Activated T-cell treated with anti-CD3 and anti-CD28 coated beads for 1 hour (primary cell): ENCODE results near the gene SOD3.

Source experiments
- DNase-seq: peaks from one replicate; pipeline ENCODE4 v3.0.0-alpha.2; 2020; ENCODE audit warnings: low read depth

Gene SOD3

GRCh38 chr4:24801136-24801855 lies 5.9 kb downstream of the SOD3 start:
- no peak for DNase-seq

GRCh38 chr4:24802648-24803047 lies 7.3 kb downstream of the SOD3 start:
- no peak for DNase-seq

- DNase-seq, result no peak
Observed at GRCh38 chr4:24805067-24805466, 9.7 kb downstream of the SOD3 start.

- no peak for DNase-seq
Observed at GRCh38 chr4:24805566-24805965, 10.2 kb downstream of the SOD3 start.

GRCh38 chr4:24806206-24806990 lies 11.0 kb downstream of the SOD3 start:
- no peak for DNase-seq

- DNase-seq, result no peak
Observed at GRCh38 chr4:24807611-24808010, 12.2 kb downstream of the SOD3 start.

DNA sequence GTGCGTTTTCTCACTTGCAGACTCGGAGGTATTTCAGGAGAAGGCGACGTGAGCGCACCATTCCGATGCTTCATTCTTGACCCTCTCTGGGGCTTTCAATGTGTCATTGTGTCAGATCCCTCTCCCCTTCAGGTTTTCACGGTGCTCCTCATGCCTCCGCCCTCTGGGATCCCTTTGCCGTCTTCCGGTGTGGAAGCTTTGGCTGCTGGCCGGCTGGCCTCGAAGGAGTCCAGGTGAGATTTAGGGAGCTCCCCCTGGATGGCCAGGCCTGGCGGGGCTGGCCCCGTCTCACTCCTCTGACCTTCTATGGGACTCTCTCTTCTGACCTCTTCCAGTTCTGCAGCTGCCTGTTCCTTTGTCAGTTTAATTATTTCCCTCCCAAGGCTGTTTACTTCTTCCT lies 12.9 kb downstream of the SOD3 start:
- DNase-seq, result no peak

GRCh38 chr4:24808955-24809354 lies 13.6 kb downstream of the SOD3 start:
- DNase-seq, result no peak

DNA sequence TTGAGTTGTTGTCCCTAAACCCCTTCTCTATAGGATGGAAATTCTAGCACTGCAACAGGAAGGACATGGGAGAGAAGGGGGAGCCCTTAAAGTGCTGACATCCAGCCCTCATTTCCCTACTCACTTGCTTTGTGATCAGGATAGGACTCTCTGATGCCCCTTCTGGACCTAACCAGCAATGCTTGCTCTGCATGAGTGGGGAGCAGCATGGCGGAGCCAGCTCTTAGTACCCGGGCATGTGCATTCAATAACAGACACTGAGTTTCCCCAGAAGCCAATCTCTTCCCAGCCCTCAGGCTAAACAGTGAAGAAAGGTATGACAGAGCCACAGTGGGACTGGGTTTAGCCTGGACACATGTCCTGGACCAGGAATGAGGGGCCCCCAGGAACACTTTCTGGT lies 14.0 kb downstream of the SOD3 start:
- no peak for DNase-seq

GRCh38 chr4:24809815-24810405 lies 14.5 kb downstream of the SOD3 start:
- DNase-seq, result no peak

- DNase-seq, result no peak
Observed at GRCh38 chr4:24810871-24811631, 15.7 kb downstream of the SOD3 start.

DNA sequence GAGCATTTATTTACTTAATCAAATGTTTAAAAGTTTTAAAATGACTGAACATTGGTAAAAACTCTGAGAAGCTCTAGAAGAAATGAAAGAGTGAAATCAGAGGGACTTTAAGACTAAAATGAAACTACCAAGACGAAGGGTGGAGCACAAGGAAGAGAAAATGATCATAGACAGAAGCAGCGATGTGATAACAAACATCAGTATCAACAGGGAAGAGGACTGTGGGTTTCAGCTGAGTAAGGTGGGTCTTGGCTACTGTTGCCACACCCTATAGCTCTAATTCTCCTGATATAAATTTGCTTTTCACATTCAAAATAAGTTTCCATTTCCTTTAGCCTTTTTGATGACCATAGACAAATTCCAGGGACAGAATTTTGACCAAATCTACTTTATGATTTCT lies 18.4 kb downstream of the SOD3 start:
- DNase-seq, result no peak

DNA sequence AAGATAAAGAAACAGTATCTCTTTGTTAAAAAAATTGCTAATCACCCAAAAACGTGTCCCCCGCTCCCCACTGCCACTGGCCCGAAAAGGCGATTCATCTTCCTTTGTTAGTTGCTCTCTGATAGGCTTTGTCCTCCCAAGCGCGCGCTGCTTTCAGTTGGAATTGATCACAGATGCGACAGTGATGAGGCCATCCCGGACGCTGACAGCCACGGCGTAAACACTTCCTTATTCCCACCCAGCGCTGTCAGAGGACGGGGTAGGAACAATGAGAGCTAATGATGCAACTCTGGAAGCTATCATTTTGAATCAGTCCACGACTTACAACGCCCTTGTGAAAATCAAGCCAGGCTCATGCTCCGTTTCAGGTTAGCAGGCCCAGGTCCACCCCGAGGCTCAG lies 21.4 kb downstream of the SOD3 start:
- no peak for DNase-seq

- DNase-seq, result no peak
Observed at GRCh38 chr4:24820541-24820940, 25.2 kb downstream of the SOD3 start.

- no peak for DNase-seq
Observed at GRCh38 chr4:24824720-24825119, 29.3 kb downstream of the SOD3 start.

GRCh38 chr4:24831637-24832036 lies 36.3 kb downstream of the SOD3 start:
- no peak for DNase-seq

DNA sequence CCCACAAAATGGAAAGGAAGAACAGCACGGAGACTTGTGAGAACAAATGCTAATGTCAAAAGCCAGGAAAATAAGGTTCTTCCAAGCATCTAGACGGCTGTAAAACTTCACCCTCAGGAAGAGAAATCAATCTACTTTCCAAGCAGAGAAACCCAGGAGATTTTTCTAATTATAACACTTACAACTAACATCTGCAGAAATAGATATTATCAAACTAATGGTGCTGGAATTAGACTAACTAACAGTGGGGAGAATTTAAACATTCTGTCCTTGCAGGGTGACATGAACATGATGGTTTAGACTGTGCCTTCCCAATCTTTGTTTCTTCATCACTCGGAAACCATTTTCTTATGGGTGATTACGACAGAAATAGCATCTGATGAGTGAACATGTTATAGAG lies 40.3 kb downstream of the SOD3 start:
- DNase-seq, result no peak

DNA sequence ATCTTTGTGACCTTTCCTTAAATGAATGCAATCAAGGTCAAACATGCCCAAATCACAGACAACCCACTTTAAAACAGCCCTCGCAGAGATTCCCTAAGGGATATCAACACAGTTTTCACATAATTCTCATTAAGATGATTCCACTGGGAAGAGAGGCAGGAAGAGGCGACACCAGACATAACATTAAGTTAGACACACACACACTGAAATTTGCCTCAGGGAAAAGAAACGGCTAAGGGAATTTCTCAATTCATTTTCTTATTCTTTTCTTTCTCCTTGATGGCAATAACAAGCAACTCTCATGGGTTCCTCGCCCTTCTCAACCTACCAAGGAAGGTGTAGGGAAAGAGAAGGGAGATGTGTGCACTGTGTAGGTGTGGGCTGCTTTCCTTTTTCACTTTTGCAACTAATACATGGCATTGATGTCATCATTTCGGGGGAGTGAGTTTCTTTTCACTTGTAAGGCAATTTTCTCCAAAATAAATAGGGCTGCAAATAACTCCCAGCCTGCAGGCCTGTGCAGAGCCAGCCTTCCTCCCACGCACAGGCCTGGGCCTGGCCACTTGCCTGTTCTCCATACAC lies 41.4 kb downstream of the SOD3 start:
- DNase-seq, result no peak

DNA sequence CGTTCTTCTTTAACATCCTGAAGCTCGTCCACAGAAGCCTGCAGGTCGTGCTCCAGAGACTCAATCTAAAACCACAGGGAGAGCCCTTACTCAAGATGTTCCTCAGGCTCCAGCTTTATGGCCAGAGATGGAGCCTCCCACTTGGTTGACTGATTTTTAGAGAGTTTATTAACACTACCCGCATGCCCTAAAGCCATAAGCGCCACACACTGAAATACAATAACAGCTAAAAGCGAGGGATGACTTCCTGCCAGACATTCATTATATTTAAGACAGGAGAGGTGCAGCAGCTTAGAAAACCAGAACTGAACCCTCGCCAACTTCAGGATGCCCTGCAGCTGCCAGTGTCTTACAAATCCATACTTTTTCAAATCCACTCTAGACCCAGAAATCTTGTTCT lies 42.0 kb downstream of the SOD3 start:
- DNase-seq, result no peak

- no peak for DNase-seq
Observed at GRCh38 chr4:24837781-24838180, 42.4 kb downstream of the SOD3 start.

- no peak for DNase-seq
Observed at GRCh38 chr4:24840362-24840761, 45.0 kb downstream of the SOD3 start.
